VCaP (cell line): ENCODE data around the gene RAB11B.

Experiments
- H3K27ac ChIP-seq: fragments of 450-650 bp; 2 replicates; pipeline ENCODE4 v1.5.1; 2017
- CTCF ChIP-seq: fragments of 450-650 bp; conservative IDR thresholded peaks from 2 replicates; pipeline ENCODE4 v1.5.1; 2017; ENCODE audit warnings: mild to moderate bottlenecking, moderate library complexity

RAB11B gene

GRCh38 chr19:8355631-8356402 is 34.3 kb upstream of the RAB11B start:
- H3K27ac ChIP-seq: no peak overlapping the region
- no peak for TF ChIP-seq CTCF

- no peak overlapping the region for H3K27ac ChIP-seq
- TF ChIP-seq CTCF: no peak
These were observed 33.1 kb upstream of the RAB11B start for GRCh38 chr19:8357007-8357521.

GRCh38 chr19:8358948-8359347 is 31.2 kb upstream of the RAB11B start:
- TF ChIP-seq CTCF: no peak
- no peak overlapping the region for H3K27ac ChIP-seq

GRCh38 chr19:8360196-8360595 is 30.0 kb upstream of the RAB11B start:
- no peak overlapping the region for H3K27ac ChIP-seq
- no peak for TF ChIP-seq CTCF

GRCh38 chr19:8361921-8362793 is 28.0 kb upstream of the RAB11B start:
- H3K27ac ChIP-seq: peak overlapping the region; percentile 37
- no peak for TF ChIP-seq CTCF

- peak within 1 kb of the TSS; percentile 29; the same call in 1 of the 2 replicates for H3K27ac ChIP-seq
- no peak; the same call in none of the 2 replicates for TF ChIP-seq CTCF
These were observed 26.1 kb upstream of the RAB11B start, which contains the start of gene ANGPTL4 for GRCh38 chr19:8363803-8364771. Gene ANGPTL4 (plus strand): TSS chr19:8364155. CDS start chr19:8364322, 167 bp downstream.
